H4 (cell line): ENCODE measurements around the gene CEP250. TPM values are rescaled to one million over a fixed set of nuclear protein-coding genes. Genes with fewer than 3 reads are reported as not detected.

Source experiments
- DNase-seq: peaks from one replicate; pipeline ENCODE4 v3.0.0-alpha.2; 2015; ENCODE audit warnings: low spot score
- total RNA-seq: library from RNA; depleted of rRNA; stranded (reverse); fragments of >200 nt; shearing (Covaris generic); gene quantifications from 2 replicates; pipeline ENCODE4 v1.2.3, GENCODE V29; 2014; rRNA removed

Gene CEP250
- total RNA-seq, 1 experiment from 2014 or later = 11.5 TPM

DNA sequence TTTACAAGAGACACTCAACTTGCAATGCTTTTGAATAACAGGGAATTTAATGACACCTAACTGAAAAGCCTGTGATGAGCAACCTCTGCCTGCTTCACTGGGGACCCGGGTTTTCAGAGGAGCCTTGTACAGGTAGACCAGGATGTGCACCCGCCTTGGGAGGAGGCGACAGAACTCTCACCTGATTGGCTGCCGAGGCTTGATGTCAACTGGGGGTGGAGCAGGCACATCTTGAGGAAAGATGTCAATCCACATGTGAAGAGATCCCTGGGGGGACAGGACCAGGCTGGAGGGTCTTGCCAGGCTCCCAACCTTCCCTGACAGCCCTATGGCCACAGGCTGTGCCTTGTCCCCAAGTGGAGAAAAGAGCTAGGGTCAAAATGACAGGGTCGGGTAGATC lies 106.3 kb downstream of the CEP250 start:
- no peak for DNase-seq

DNA sequence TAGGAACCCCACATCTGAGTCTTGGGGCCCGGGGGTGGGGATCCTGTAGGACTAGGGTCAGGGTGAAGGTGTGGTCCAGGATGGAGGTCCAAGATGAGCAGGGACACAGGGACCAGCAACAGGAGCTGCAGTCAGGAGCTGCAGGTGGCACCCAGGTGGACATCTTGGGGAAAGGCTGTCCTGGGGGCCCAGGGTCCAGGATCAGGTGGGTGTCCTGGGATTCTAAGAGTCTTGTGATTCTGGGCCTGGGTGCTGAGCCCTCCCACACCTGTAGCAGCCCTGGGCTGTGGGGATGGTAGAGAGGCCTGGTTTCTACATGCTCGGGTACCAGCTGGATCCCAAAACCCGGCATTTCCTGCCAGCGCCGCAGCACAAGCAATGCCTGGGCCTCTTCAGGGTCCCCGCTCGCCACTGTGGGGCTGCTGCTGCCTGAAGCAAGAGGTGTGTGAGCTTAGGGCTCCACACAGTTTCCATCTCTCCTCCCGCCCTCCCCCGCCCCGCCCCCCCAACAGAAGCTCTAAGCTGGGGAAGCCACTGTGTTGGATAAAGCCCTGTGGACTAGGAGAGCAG lies 107.2 kb downstream of the CEP250 start:
- DNase-seq = no peak

GRCh38 chr20:35563834-35564233 lies 108.4 kb downstream of the CEP250 start:
- no peak for DNase-seq

- DNase-seq = no peak
Measured at GRCh38 chr20:35564905-35565304, 109.5 kb downstream of the CEP250 start.

DNA sequence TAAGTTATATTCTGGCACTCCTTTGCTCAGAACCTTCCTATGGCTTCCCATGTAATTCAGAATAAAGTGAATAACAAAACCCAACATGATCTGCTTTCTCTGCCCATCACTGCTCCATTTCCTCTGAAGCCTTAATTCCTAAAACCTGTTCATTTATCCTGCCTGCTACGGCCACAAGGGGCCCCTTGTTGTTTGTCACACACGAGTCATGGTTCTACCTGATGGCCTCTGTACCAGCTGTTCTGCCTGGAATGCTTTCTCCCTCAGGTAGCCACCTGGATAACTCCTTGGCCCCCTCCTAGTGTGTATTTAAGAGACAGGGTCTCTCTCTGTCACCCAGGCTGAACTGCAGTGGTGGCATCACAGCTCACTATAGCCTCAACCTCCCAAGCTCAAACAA lies 113.2 kb downstream of the CEP250 start:
- DNase-seq = no peak

Other genes with a start within 250 kb of the CEP250 start
- gene MMP24, start 228.9 kb upstream of the CEP250 start, total RNA-seq = 0.33 and 0.68 TPM in 2 replicates
- 4.0 and 10.4 TPM in 2 replicates for gene MMP24OS, start 177.5 kb upstream of the CEP250 start, total RNA-seq
- 228 and 244 TPM in 2 replicates for gene EIF6, start 170.8 kb upstream of the CEP250 start, total RNA-seq
- gene FAM83C, start 163.2 kb upstream of the CEP250 start, total RNA-seq = not detected in 2 replicates
- gene UQCC1, start 43.6 kb upstream of the CEP250 start, total RNA-seq = 19.0 and 22.2 TPM in 2 replicates
- gene GDF5, start 17.4 kb upstream of the CEP250 start, total RNA-seq = 0.08 and 0.23 TPM in 2 replicates
- gene C20orf173, start 74.1 kb downstream of the CEP250 start, total RNA-seq = not detected in 2 replicates
- gene ERGIC3, start 86.5 kb downstream of the CEP250 start, total RNA-seq = 503 and 555 TPM in 2 replicates
- 0.45 TPM in 1 of 2 replicates, not detected in the other for gene SPAG4, start 160.2 kb downstream of the CEP250 start, total RNA-seq
- gene CPNE1, start 209.3 kb downstream of the CEP250 start, total RNA-seq = 174 and 204 TPM in 2 replicates
- gene RBM12, start 209.3 kb downstream of the CEP250 start, total RNA-seq = 37.1 and 62.3 TPM in 2 replicates
- 27.4 and 42.0 TPM in 2 replicates for gene NFS1, start 243.8 kb downstream of the CEP250 start, total RNA-seq
- gene ROMO1, start 243.8 kb downstream of the CEP250 start, total RNA-seq = 392 and 407 TPM in 2 replicates